Transverse colon (tissue), 4 donors: ENCODE data around the gene LGR5.

ENCODE experiments used
- CTCF ChIP-seq, 5 experiments: fragments of 200-600 bp in 3 of 5; fragments of 450-650 bp in 2 of 5; sonication (generic) in 3 of 5; IDR thresholded peaks; 1 replicate in 2 of 5; 2 replicates in 3 of 5; pipeline ENCODE4 v1.5.1; 2016 to 2017; ENCODE audit warnings: antibody characterized with exemption in 5 of 5, inconsistent platforms in 3 of 5, mild to moderate bottlenecking in 2 of 5, moderate library complexity in 1 of 5
- POLR2A ChIP-seq: fragments of 450-650 bp; IDR thresholded peaks from one replicate; pipeline ENCODE4 v1.6.1; 2016; ENCODE audit warnings: antibody characterized with exemption, mild to moderate bottlenecking, moderate library complexity
- POLR2AphosphoS5 ChIP-seq, 3 donors: sonication (generic); formaldehyde crosslinking; IDR thresholded peaks; one replicate each; pipeline ENCODE4 v1.6.1; 2016; ENCODE audit warnings: antibody characterized with exemption in 3 of 3

DNA sequence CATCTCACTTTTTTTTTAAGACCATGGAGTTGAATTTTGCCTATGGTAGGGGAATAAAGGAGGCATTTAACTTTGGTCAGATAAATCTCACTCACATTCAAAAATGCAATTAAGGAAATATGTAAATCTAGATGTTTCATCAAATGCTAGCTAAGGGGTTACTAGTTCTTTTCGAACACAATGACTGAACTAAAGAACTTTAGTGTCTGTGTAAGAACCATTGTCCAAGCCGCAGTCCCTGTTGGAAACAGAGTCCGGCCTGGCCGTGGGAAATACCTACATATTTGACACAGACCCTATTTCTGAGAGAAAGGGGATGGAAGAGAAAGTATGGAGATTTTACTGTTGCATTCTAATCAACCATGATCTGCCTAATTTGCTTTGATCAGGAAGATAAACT is 17.4 kb downstream of the LGR5 start:
- no peak for TF ChIP-seq CTCF (IDR thresholded peaks at IDR 0.05)
- TF ChIP-seq POLR2AphosphoS5 (IDR thresholded peaks at IDR 0.05): no peak
- no peak for TF ChIP-seq POLR2A
